DMS114 treated with DMSO at 0.1 percent for 48 hours (cell line): ENCODE measurements around the gene POLD4.

Source experiments
- DNase-seq: peaks from one replicate; lab custom pipeline; 2025; ENCODE audit not compliant: unreplicated experiment; lab: John Stamatoyannopoulos, UW

POLD4 gene

GRCh38 chr11:67371911-67372320 is 18.6 kb upstream of the POLD4 start:
- no peak for DNase-seq

GRCh38 chr11:67371189-67371910 is 18.0 kb upstream of the POLD4 start:
- peak; percentile 71 for DNase-seq

GRCh38 chr11:67370351-67371076 is 17.2 kb upstream of the POLD4 start:
- no peak for DNase-seq

DNA sequence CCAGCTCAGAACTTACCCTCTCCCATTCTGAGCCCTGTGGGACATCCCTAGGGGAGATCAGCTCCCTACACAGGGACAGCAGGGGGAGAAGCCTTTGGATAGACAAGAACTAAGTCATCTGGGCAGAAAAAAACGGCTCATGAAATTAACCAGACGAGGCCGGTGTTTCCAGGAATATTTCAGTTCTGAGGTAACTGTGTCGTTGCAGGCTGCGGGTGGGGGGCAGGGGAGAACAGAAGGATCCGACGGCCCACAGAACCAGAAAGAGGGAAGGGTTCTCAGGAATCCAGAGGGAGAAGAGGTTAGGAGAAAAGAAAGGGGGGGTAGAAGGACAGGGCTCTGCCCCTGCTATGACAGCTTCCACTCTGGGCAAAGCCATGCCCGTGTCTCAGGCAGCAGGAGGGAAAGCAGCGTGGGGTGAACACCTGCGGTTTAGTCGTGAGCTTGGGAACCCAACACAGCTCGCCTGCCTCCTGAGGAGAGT is 16.5 kb upstream of the POLD4 start:
- DNase-seq, result no peak

DNA sequence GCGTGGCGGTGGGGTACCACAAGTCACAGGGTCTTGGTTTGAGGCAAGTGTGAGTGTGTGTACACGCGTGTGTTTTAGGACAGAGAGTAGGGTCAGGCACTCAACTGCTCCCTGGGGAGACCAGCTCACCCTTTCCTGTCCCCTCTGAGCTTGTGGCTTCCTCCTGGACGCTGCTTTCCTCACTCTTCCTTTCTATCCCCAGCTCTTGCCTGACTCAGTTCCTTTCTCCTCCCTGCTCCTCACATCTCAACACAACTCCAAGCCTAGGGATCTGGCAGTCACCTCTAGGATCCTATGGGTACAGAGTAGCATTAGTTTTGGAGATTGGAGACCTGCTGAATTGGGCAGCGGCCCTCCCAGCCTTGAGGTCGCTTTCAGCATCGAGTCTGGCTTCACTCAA is 15.9 kb upstream of the POLD4 start:
- no peak for DNase-seq

DNA sequence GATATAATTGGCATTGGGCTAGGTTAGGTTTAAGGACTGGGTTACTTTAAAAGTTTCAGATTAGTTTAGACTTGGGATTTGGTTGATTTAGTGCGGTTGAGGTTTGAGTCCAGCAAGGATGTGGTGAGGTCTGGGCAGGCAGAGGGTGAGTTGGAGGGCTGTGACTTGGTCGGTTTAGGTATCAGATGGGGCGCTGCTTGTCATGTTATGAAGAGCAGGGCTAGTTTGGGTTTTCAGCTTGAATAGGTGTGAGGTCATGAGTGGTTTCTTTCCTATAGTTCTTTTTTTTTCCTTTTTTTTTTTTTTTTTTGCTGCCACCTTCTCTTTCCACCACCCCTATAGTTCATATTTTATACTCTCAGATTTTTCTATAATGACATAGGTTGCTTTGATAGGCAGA is 15.3 kb upstream of the POLD4 start:
- no peak for DNase-seq

DNA sequence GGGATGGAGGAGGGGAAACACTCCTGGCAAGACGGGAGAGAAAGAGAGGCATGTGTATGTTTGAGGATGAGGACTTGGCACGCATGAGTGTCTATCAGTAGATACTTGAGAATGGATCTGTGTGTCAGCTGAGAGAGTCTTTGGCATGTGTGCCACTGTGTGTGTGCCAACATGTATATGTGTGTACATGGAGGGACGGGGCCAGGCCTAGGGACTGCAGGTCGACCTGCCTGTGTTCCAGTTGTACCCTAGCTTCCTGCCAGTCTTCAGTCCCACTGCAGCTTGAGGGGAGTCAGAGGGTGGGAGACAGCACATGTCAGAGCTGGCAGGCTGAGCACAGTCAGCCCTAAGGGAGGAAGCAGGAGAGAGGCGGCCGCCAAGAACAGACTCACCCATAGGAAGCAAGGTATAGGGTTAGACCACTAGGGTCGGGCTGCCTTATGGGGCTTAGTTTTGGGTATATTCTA is 14.4 kb upstream of the POLD4 start:
- no peak for DNase-seq

DNA sequence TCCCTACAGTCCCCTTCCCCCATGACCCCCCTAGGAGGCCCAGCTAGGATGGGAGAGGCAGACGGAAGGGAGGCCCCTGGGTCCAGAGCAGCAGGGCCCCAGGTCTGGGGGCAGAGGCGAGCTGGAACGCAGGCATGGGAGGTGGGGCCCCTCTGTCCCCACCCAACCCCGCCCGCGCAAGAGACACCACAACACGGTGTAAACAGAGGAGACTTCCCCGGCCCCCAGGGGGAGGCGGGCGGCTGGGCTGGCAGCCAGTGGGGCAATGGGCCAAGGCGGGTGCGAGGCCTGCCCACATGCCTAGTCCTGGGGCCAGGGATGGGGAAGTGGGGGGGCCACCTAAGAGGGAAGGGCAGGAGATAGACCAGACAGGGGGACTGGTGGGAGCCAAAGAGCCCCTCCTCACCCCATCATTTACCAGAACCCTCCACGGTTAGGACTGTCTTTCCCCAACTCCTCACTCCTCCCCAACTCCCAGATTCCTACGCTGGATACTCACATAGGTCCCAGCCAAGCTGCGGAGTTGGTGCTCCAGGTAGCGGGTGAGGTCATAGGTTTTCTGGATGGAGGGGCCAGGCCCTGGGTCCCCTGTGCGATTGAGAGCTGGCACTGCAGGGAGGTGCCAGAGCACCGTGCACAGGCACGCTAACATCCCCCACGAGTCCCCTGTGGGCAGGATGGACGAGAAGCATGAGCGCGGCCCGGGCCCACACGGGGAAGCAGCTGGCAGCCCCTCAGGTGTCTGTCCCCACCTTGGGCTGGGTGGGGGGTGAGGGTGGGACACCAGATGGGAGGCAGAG is 13.8 kb upstream of the POLD4 start:
- no peak for DNase-seq

DNA sequence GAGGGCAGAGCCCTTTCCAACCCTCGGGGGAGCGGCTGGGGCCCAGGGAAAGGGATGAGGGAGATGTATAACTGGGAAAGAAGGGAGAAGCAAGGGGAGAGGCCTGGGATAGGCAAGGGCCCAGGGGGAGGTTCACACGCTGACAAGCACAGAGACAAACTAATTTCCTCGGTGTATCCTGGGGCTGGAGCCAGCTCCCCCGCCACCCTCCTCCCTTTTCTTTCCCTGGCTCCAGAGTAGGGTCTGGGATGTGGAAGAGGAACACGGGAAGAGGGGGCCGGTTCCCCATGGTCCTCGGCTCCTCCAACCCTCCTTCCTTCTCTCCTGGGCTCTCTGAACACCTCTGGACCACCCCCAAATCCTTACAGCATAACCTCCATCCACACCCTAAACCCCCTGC is 13.2 kb upstream of the POLD4 start:
- DNase-seq, result no peak

GRCh38 chr11:67365736-67366444 is 12.5 kb upstream of the POLD4 start:
- no peak for DNase-seq

DNA sequence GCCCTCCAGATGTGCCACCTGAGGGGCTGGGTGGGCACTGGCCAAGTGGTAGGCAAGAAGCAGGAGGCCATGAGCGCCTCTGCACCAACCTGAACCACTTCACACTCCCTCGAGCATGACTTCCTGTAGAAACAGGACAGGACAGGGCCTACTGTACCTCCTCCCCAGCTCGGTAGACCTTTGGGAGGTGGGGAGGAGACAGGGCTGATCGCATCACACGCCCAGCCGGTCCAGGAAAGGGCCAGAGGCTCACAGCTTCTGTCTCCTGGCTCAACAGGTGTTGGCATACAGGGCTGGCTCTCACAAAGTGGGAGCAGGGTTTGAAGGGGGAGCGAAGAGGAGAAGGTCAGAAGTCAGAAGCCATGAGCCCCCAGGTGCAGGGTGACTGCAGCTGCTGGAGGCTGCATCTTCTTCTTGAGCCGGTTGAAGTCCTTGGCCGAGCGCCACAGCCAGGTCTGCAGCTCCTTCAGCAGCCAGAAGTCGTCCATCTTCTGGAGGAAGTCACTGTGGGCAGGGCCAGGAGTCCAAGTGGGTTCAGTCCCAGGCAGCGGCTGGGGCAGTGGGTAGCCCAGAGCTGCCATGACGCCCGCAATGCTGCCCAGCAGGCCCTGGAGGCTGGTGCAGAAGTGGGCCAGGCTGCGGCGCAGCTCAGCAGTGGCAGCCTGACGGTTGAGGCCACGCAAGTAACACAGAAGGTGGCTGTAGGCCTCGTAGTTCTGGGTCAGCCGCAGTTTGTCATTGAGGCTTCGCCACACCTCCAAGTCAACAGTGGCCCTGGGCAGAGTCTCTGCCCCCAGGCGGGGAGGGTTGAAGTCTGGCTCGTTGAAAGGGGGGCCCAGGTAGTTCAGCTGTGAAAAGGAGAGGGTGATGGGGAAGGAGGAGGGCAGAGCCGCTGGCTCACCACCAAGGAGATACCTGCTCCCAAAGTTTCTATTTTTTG is 11.7 kb upstream of the POLD4 start:
- DNase-seq, result no peak

DNA sequence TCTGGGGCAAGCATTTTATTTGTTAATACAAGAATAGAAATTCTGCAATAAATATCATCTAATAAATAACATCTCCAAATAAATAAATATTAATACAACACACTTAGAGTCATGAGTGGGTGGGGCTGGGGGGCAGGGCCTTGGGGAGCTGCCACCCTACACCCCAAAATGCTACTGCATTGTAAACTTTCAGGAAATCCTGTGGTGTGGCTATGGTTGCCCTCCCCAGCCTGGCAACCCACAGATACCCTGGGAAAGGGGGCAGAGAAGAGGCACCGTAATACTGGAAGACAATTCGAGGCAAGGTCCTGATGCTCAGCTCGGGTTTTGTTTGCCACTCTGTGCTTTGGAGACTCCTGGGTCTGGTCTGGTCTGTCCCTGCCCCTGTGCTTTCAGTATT is 10.8 kb upstream of the POLD4 start:
- DNase-seq, result no peak

DNA sequence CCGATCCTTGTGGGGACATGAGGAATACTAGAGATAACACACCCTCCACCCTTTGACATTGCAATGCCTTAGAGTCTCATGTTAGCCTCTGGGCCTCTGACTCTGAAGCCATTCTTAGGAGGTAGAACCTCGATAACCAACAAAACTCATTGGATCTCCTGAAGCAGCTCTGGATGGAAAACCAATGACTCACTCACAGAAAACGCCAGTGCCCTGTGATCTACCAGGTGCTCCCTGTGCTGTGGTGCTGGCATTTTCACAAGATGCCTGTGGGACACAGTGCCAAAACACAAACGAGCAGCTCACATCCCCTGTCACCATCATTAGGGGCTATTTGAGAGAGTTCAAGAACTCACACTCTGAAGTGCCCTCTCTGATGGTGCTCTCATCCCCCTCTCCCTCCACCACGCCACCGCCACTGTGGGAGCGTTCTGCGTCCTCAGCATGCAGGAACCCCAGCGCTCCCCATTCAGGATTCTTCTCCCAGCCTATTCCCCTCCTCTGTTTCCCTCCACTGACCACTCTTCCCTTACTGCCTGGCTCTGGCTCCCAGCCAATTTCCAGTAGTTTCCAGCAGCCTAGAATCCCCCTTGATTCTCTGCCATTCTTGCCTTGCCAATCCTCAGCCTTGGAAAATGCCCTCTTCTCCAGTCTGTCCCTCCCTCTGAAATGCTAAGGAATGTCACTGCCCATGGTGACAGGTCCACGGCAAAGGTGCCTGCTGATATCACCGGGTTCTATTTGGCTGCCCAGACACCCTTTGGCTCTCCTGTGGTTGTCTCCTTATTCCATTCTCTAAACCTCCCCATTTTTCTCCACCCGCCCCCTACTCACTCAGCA is 4.7 kb upstream of the POLD4 start:
- no peak for DNase-seq

DNA sequence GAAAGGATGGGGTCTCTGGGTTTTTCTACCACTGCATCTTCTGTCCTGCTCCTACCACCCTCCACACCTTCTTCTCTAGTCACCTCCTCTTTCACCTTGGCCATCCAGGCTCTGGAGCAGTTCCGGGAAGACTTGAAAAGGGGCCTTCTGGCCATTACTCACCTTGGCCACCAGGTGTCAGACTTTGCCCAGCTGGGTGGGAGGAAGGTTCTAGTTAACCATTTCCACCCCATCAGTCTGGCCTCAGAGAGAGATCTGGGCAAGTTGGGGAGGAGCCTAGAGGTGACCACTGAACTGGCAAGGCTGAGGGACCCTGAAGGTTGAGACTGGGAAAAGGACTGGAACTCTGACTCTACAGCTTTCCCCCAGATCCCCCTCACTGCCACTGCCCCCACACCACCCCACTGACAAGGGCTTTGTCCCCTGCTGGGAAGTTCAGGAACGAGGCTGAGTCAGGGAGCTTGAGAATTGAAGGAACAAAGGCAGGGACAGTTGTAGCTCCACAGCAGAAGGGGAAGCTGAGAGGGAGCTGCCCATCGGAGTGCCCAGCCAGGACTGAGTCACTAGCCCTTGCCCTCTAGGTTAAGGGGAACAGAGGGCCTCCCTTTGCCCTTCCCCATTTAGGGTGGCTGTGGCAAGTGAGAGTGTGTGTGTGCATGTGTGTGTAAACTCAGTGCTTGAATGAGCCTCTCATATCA is 3.7 kb upstream of the POLD4 start:
- DNase-seq, result peak; percentile 84

DNA sequence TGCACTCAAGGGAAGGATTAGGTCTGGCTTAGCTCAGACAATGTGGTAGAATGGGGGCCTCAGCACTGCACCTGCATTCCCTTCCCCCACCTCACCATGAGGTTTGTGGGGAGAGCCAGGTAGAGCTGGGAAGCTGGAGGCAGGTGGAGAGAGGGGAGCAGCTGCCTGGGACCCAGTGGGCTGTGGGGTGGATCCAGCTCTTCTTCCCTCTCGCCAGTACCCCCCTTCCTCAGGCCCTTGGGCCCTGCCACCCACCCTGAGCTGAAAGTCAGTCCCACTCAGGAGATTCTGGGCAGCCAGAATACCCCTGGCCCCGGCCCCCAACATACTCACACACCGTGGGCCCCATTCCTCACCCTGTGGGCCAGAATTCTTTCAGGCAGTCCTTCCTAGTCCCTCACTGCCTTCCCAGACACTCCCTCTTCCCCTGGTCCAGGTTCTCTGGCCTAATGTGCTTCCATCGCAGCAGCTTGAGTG is 3.1 kb upstream of the POLD4 start:
- no peak for DNase-seq

- no peak for DNase-seq
Measured at GRCh38 chr11:67355794-67356386, 2.5 kb upstream of the POLD4 start.

GRCh38 chr11:67355023-67355793 is 1.9 kb upstream of the POLD4 start:
- no peak for DNase-seq
